ENCODE data around the gene SEMA5B.

SEMA5B gene

GRCh38 chr3:122975163-122975923 lies 52.2 kb downstream of the SEMA5B start:
- Histone ChIP-seq H3K9me3 (ENCODE audit: low read depth, low read length) (no peaks in the 10 kb centered on the region), H3K27ac (no peak overlapping the region), H3K9ac (ENCODE audit: insufficient read length) (no peak overlapping the region), H3K4me3 (no peak overlapping the region), H3K36me3 (ENCODE audit: insufficient read depth, low read length) (peaks cover 42% of the 10 kb centered on the region)
- no peak for DNase-seq (ENCODE audit: low read depth, low spot score)
- no peak for TF ChIP-seq EZH2 (IDR thresholded peaks at IDR 0.05)
- TF ChIP-seq FOXP2 (optimal IDR thresholded peaks at IDR 0.05; ENCODE audit: control extremely low read depth, extremely low read length, insufficient read depth) = no peak
- TF ChIP-seq POLR2AphosphoS5 (IDR thresholded peaks at IDR 0.05; ENCODE audit: borderline replicate concordance, low read depth, low read length) = no peak

- Histone ChIP-seq H3K9me3 (ENCODE audit: low read depth, low read length) (no peaks in the 10 kb centered on the region), H3K9ac (ENCODE audit: insufficient read length) (no peak overlapping the region), H3K27ac (no peak overlapping the region), H3K36me3 (ENCODE audit: insufficient read depth, low read length) (peaks cover 46% of the 10 kb centered on the region), H3K4me3 (no peak overlapping the region)
- DNase-seq (ENCODE audit: low read depth, low spot score) = no peak
- TF ChIP-seq POLR2AphosphoS5 (IDR thresholded peaks at IDR 0.05; ENCODE audit: borderline replicate concordance, low read depth, low read length) (no peak), EZH2 (IDR thresholded peaks at IDR 0.05) (no peak), FOXP2 (optimal IDR thresholded peaks at IDR 0.05; ENCODE audit: control extremely low read depth, extremely low read length, insufficient read depth) (no peak)
Measured at GRCh38 chr3:122974764-122975162, 52.8 kb downstream of the SEMA5B start.

GRCh38 chr3:122973893-122974615 lies 53.5 kb downstream of the SEMA5B start:
- TF ChIP-seq EZH2 (IDR thresholded peaks at IDR 0.05) = no peak
- no peak for TF ChIP-seq POLR2AphosphoS5 (IDR thresholded peaks at IDR 0.05; ENCODE audit: borderline replicate concordance, low read depth, low read length)
- no peak for TF ChIP-seq FOXP2 (optimal IDR thresholded peaks at IDR 0.05; ENCODE audit: control extremely low read depth, extremely low read length, insufficient read depth)
- DNase-seq (ENCODE audit: low read depth, low spot score) = no peak
- Histone ChIP-seq H3K9me3 (ENCODE audit: low read depth, low read length) (no peaks in the 10 kb centered on the region), H3K4me3 (no peak overlapping the region), H3K9ac (ENCODE audit: insufficient read length) (no peak overlapping the region), H3K36me3 (ENCODE audit: insufficient read depth, low read length) (peaks cover 49% of the 10 kb centered on the region), H3K27ac (no peak overlapping the region)

GRCh38 chr3:122972141-122972540 lies 55.4 kb downstream of the SEMA5B start:
- H3K36me3 ChIP-seq (ENCODE audit: insufficient read depth, low read length) = peaks cover 52% of the 10 kb centered on the region
- no peak for TF ChIP-seq FOXP2 (optimal IDR thresholded peaks at IDR 0.05; ENCODE audit: control extremely low read depth, extremely low read length, insufficient read depth)
- no peak for TF ChIP-seq POLR2AphosphoS5 (IDR thresholded peaks at IDR 0.05; ENCODE audit: borderline replicate concordance, low read depth, low read length)
- TF ChIP-seq EZH2 (IDR thresholded peaks at IDR 0.05) = no peak
- no peak overlapping the region for H3K27ac ChIP-seq
- DNase-seq (ENCODE audit: low read depth, low spot score) = no peak
- no peak overlapping the region for H3K4me3 ChIP-seq
- no peak overlapping the region for H3K9ac ChIP-seq (ENCODE audit: insufficient read length)
- H3K9me3 ChIP-seq (ENCODE audit: low read depth, low read length) = no peaks in the 10 kb centered on the region

GRCh38 chr3:122969585-122970469 lies 57.7 kb downstream of the SEMA5B start:
- Histone ChIP-seq H3K27ac (no peak overlapping the region), H3K4me3 (no peak overlapping the region), H3K36me3 (ENCODE audit: insufficient read depth, low read length) (peaks cover 49% of the 10 kb centered on the region), H3K9ac (ENCODE audit: insufficient read length) (no peak overlapping the region), H3K9me3 (ENCODE audit: low read depth, low read length) (no peaks in the 10 kb centered on the region)
- no peak for DNase-seq (ENCODE audit: low read depth, low spot score)
- no peak for TF ChIP-seq EZH2 (IDR thresholded peaks at IDR 0.05)
- no peak for TF ChIP-seq FOXP2 (optimal IDR thresholded peaks at IDR 0.05; ENCODE audit: control extremely low read depth, extremely low read length, insufficient read depth)

GRCh38 chr3:122967765-122968164 lies 59.8 kb downstream of the SEMA5B start:
- H3K9ac ChIP-seq (ENCODE audit: insufficient read length) = no peak overlapping the region
- TF ChIP-seq EZH2 (IDR thresholded peaks at IDR 0.05) = no peak
- no peak for TF ChIP-seq FOXP2 (optimal IDR thresholded peaks at IDR 0.05; ENCODE audit: control extremely low read depth, extremely low read length, insufficient read depth)
- no peak; the same call in 1 of the 2 replicates for TF ChIP-seq POLR2AphosphoS5 (IDR thresholded peaks at IDR 0.05; ENCODE audit: borderline replicate concordance, low read depth, low read length)
- H3K9me3 ChIP-seq (ENCODE audit: low read depth, low read length) = no peaks in the 10 kb centered on the region
- peaks cover 38% of the 10 kb centered on the region for H3K36me3 ChIP-seq (ENCODE audit: insufficient read depth, low read length)
- no peak for DNase-seq (ENCODE audit: low read depth, low spot score)
- no peak overlapping the region for H3K27ac ChIP-seq
- H3K4me3 ChIP-seq = no peak overlapping the region

GRCh38 chr3:122967356-122967755 lies 60.2 kb downstream of the SEMA5B start:
- Histone ChIP-seq H3K4me3 (no peak overlapping the region), H3K9me3 (ENCODE audit: low read depth, low read length) (no peaks in the 10 kb centered on the region), H3K27ac (no peak overlapping the region), H3K36me3 (ENCODE audit: insufficient read depth, low read length) (peaks cover 37% of the 10 kb centered on the region), H3K9ac (ENCODE audit: insufficient read length) (no peak overlapping the region)
- no peak for TF ChIP-seq FOXP2 (optimal IDR thresholded peaks at IDR 0.05; ENCODE audit: control extremely low read depth, extremely low read length, insufficient read depth)
- TF ChIP-seq POLR2AphosphoS5 (IDR thresholded peaks at IDR 0.05; ENCODE audit: borderline replicate concordance, low read depth, low read length) = no peak
- TF ChIP-seq EZH2 (IDR thresholded peaks at IDR 0.05) = no peak
- no peak for DNase-seq (ENCODE audit: low read depth, low spot score)

GRCh38 chr3:122966045-122966444 lies 61.5 kb downstream of the SEMA5B start:
- TF ChIP-seq POLR2AphosphoS5 (IDR thresholded peaks at IDR 0.05; ENCODE audit: borderline replicate concordance, low read depth, low read length) (no peak), EZH2 (IDR thresholded peaks at IDR 0.05) (no peak), FOXP2 (optimal IDR thresholded peaks at IDR 0.05; ENCODE audit: control extremely low read depth, extremely low read length, insufficient read depth) (no peak)
- H3K9ac ChIP-seq (ENCODE audit: insufficient read length) = no peak overlapping the region
- H3K4me3 ChIP-seq = no peak overlapping the region
- no peaks in the 10 kb centered on the region for H3K9me3 ChIP-seq (ENCODE audit: low read depth, low read length)
- no peak overlapping the region for H3K27ac ChIP-seq
- peaks cover 40% of the 10 kb centered on the region for H3K36me3 ChIP-seq (ENCODE audit: insufficient read depth, low read length)
- DNase-seq (ENCODE audit: low read depth, low spot score) = no peak

Data from SK-N-MC (cell line).